ENCODE data around the gene HSPB8. TPM values are rescaled to one million over a fixed set of nuclear protein-coding genes. Genes with fewer than 3 reads are reported as not detected.

HSPB8 gene
- total RNA-seq, 6 experiments from 2014 or later, result 18.9 to 40.1 (median 22.2) TPM

DNA sequence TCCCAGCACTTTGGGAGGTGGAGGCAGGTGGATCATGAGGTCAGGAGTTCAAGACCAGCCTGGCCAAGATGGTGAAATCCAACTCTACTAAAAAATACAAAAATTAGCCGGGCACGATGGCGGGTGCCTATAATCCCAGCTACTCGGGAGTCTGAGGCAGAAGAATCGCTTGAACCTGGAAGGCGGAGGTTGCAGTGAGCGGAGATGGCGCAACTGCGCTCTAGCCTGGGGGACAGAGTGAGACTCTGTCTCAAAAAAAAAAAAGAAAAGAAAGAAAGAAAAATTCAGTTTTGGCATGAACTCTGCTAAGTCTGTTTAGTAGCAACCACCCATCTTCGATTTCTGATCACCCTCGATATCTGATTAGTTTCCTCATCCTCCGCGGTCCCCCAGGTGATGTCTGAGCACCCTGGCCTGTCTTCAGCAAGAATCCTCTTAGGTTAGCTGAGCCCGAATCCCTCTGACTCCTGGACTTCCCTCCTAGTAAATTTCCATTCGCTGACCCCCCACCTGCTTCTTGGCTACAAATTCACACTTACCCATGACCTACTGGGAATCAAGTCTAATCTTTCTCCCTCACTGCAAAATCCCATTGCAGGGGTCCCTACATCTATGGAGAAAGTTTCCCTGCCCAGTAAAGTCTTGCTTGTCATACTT lies 879 bp upstream of the HSPB8 start:
- peaks cover 3% of the 10 kb centered on the region; the same call in 1 of the 2 replicates for H3K27me3 Mint-ChIP-seq (ENCODE audit: insufficient read depth)
- no peaks in the 10 kb centered on the region for H3K9me3 Mint-ChIP-seq
- DNase-seq, result no peak
- H3K4me3 Mint-ChIP-seq, result no peak overlapping the region
- peaks cover 55% of the 10 kb centered on the region for H3K4me1 Mint-ChIP-seq (ENCODE audit: low read depth)
- peak overlapping the region; percentile 48 for H3K27ac Mint-ChIP-seq
- TF ChIP-seq, protein P1, sequence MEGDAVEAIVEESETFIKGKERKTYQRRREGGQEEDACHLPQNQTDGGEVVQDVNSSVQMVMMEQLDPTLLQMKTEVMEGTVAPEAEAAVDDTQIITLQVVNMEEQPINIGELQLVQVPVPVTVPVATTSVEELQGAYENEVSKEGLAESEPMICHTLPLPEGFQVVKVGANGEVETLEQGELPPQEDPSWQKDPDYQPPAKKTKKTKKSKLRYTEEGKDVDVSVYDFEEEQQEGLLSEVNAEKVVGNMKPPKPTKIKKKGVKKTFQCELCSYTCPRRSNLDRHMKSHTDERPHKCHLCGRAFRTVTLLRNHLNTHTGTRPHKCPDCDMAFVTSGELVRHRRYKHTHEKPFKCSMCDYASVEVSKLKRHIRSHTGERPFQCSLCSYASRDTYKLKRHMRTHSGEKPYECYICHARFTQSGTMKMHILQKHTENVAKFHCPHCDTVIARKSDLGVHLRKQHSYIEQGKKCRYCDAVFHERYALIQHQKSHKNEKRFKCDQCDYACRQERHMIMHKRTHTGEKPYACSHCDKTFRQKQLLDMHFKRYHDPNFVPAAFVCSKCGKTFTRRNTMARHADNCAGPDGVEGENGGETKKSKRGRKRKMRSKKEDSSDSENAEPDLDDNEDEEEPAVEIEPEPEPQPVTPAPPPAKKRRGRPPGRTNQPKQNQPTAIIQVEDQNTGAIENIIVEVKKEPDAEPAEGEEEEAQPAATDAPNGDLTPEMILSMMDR (IDR thresholded peaks at IDR 0.05), result no peak
- H3K36me3 Mint-ChIP-seq (ENCODE audit: low read depth), result no peaks in the 10 kb centered on the region

DNA sequence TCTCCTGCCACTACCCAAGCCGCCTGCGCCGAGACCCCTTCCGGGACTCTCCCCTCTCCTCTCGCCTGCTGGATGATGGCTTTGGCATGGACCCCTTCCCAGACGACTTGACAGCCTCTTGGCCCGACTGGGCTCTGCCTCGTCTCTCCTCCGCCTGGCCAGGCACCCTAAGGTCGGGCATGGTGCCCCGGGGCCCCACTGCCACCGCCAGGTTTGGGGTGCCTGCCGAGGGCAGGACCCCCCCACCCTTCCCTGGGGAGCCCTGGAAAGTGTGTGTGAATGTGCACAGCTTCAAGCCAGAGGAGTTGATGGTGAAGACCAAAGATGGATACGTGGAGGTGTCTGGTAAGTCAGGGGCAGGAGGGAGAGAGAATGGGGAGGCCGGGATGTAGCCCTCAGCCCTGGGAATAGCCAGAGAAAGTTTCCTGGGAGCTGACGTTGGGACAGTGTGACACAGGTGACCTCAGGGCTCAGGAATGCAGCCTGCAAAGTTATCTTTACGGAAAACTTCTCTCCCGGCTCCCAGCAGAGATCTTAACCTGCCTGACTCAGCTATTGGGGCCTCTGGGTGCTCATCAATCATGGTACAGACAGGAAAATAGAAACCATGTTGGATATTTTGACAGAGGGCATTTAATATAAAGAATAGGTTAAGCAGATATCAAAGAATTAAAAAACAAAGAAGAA lies 747 bp downstream of the HSPB8 start:
- Mint-ChIP-seq H3K9me3 (no peaks in the 10 kb centered on the region), H3K4me1 (ENCODE audit: low read depth) (peaks cover 55% of the 10 kb centered on the region), H3K27ac (peak overlapping the region; percentile 96), H3K4me3 (peak overlapping the region; percentile 92), H3K27me3 (ENCODE audit: insufficient read depth) (peaks cover 2% of the 10 kb centered on the region; the same call in 1 of the 2 replicates), H3K36me3 (ENCODE audit: low read depth) (no peaks in the 10 kb centered on the region)
- peak; percentile 66 for DNase-seq
- TF ChIP-seq, protein P1 (IDR thresholded peaks at IDR 0.05), result no peak

DNA sequence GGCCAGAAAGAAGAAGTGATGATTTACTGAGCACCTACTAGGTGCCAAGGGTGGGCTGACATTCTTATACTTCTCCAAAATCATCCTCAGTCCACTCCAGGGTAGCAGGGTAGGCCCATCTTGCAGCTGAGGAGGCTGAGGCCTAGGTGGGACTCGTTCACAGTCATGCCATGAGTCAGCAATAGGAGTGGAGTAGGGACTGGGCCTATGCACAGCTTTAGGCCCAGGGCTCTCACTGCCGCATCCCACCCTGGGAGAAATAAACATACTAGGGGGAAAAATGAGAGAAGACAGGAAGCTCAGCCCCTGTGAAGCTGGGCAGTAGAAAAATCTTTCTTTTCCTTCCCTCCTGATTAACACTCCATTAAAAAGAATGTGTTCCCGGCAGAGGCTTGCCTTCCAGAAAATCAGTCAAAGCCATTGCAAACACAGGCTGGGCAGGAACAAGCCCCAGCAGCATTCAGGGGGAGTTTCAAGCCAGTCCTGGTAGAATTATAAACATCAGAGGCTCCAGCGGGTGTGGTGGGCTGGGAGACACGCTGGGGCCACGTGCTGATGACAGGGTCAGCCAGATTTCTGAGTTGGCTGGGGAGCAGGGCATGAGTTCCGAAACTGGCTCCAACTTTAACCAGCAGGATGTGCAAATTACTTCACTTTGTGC lies 1.8 kb downstream of the HSPB8 start:
- TF ChIP-seq, protein P1 (IDR thresholded peaks at IDR 0.05), result no peak
- no peaks in the 10 kb centered on the region for H3K36me3 Mint-ChIP-seq (ENCODE audit: low read depth)
- peaks cover 55% of the 10 kb centered on the region for H3K4me1 Mint-ChIP-seq (ENCODE audit: low read depth)
- H3K4me3 Mint-ChIP-seq, result peak overlapping the region; percentile 92
- DNase-seq, result peak; percentile 42
- H3K27ac Mint-ChIP-seq, result peak overlapping the region; percentile 96
- H3K9me3 Mint-ChIP-seq, result no peaks in the 10 kb centered on the region
- peaks cover 2% of the 10 kb centered on the region; the same call in 1 of the 2 replicates for H3K27me3 Mint-ChIP-seq (ENCODE audit: insufficient read depth)

DNA sequence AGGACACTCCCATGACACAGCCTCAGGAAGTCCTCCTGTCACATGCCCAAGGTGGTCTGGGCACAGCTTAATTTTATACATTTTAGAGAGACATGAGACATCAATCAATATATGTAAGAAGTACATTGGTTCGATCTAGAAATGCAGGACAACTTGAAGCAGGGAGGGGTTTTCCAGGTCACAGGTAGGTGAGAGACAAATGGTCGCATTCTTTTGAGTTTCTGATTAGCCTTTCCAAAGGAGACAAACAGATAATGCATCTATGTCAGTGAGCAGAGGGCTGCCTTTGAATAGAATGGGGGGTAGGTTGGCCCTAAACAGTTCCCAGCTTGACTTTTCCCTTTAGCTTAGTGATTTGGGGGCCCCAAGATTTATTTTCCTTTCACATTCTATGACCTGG lies 2.5 kb downstream of the HSPB8 start:
- H3K4me1 Mint-ChIP-seq (ENCODE audit: low read depth), result peaks cover 52% of the 10 kb centered on the region

DNA sequence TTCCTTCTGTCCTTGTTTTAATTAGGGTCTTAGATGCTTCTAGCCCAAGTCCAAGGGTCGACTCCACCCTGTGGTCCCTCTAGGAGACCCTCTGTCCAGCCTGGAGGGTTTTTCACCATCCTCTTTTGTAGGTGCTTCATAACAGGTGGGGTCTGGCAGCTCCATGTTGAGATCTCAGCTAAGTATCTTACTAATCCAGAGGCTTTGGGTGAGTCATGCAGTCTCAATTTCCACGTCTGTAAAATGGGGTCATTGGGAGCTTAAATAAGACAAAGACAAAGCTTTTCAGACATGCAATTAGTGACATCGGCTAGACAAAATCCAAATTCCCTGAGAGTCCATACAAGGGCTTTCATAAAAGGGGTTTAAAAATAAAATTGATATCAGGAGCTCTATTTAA lies 3.2 kb downstream of the HSPB8 start:
- no peak for DNase-seq
- TF ChIP-seq, protein P1 (IDR thresholded peaks at IDR 0.05), result no peak
- Mint-ChIP-seq H3K27ac (no peak overlapping the region; the same call in 1 of the 2 replicates), H3K36me3 (ENCODE audit: low read depth) (peaks cover 7% of the 10 kb centered on the region; the same call in 1 of the 2 replicates), H3K4me1 (ENCODE audit: low read depth) (peaks cover 45% of the 10 kb centered on the region), H3K9me3 (no peaks in the 10 kb centered on the region), H3K27me3 (ENCODE audit: insufficient read depth) (peaks cover 2% of the 10 kb centered on the region; the same call in 1 of the 2 replicates), H3K4me3 (peak overlapping the region; percentile 92; the same call in 1 of the 2 replicates)

More for the DNA sequence above, 2.5 kb downstream of the HSPB8 start:
- no peak for DNase-seq
- Mint-ChIP-seq H3K4me3 (peak overlapping the region; percentile 92), H3K27ac (peak overlapping the region; percentile 96), H3K27me3 (ENCODE audit: insufficient read depth) (peaks cover 2% of the 10 kb centered on the region; the same call in 1 of the 2 replicates), H3K36me3 (ENCODE audit: low read depth) (no peaks in the 10 kb centered on the region), H3K9me3 (no peaks in the 10 kb centered on the region)
- TF ChIP-seq, protein P1 (IDR thresholded peaks at IDR 0.05), result no peak

Data from HFFc6 (cell line).